HG03575 (cell line): ENCODE measurements around the gene MEIOB.

Source experiments
- ATAC-seq: cut with Tn5 transposase; IDR thresholded peaks from one replicate; pipeline ENCODE4 v1.9.1; 2021; ENCODE audit not compliant: unreplicated experiment, insufficient number of reproducible peaks, low FRiP score; ENCODE audit errors: extremely low read depth

Gene MEIOB

GRCh38 chr16:1792836-1793577 lies 79.0 kb downstream of the MEIOB start:
- ATAC-seq: no peak

GRCh38 chr16:1791943-1792812 lies 79.8 kb downstream of the MEIOB start:
- no peak for ATAC-seq

GRCh38 chr16:1791256-1791942 lies 80.6 kb downstream of the MEIOB start:
- ATAC-seq: no peak

GRCh38 chr16:1790611-1791255 lies 81.2 kb downstream of the MEIOB start:
- ATAC-seq: no peak

GRCh38 chr16:1790261-1790610 lies 81.7 kb downstream of the MEIOB start:
- no peak for ATAC-seq

- ATAC-seq: no peak
These were observed 82.3 kb downstream of the MEIOB start for GRCh38 chr16:1789643-1790045.

- ATAC-seq: no peak
These were observed 83.3 kb downstream of the MEIOB start for GRCh38 chr16:1788708-1789100.

GRCh38 chr16:1788095-1788707 lies 83.8 kb downstream of the MEIOB start:
- no peak for ATAC-seq

GRCh38 chr16:1787322-1788094 lies 84.5 kb downstream of the MEIOB start:
- ATAC-seq: no peak

- no peak for ATAC-seq
These were observed 85.0 kb downstream of the MEIOB start for GRCh38 chr16:1787056-1787321.

- no peak for ATAC-seq
These were observed 85.5 kb downstream of the MEIOB start for GRCh38 chr16:1786242-1787055.

GRCh38 chr16:1785846-1786170 lies 86.2 kb downstream of the MEIOB start:
- no peak for ATAC-seq

GRCh38 chr16:1784977-1785845 lies 86.8 kb downstream of the MEIOB start:
- no peak for ATAC-seq
